CD4-positive, alpha-beta T cell treated with Interleukin-15 for 1 hour (primary cell): ENCODE results near the gene GOLGA6A.
"Not testable (repeated sequence)": the region's sequence is repeated elsewhere in the genome, so short reads cannot be mapped to it uniquely, and the experiment has no call there.

ENCODE experiments used
- DNase-seq: peaks from one replicate; pipeline ENCODE4 v3.0.0-alpha.2; 2020

GOLGA6A gene

DNA sequence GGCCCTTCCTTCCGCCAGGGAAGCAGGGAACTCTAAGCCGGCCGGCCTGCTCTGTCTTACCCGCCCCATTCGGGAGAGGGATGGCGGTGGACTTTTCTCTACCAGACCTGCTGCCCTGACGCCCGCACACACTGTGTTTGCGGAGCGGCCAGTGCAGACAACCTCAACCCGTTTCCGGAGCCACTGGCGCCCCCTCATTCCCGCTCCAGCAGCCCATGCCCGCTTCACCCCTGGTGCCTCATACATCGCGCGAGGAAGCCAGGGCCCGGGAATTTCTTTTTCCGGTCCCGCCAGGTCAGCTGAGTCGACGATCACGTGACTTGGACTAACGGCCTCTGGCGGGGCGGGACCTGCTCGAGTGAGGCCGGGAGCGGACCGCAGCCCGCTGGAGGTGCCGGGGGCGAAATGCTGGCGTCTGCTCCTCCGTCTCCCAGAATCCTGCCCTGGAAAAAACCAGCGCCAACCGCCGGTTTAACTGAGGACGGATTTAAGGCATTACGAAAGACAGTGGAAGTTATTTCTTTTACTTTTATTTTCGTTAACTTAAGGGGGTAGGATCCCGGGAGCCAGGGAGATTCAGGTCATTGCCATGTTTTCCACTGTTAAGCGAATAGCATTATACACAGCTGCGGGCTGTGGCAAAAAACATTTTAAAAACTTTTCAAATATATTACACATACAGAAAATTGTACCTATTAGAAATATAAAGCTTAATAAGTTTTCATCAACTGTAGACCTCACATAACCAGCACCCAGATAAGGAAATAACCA, 17.8 kb upstream of the GOLGA6A start:
- DNase-seq, result peak; percentile 71

- not testable (repeated sequence) for DNase-seq
Observed at GRCh38 chr15:74096753-74097474, 14.6 kb upstream of the GOLGA6A start.

- DNase-seq, result not testable (repeated sequence)
Observed at GRCh38 chr15:74095610-74096009, 13.3 kb upstream of the GOLGA6A start.

DNA sequence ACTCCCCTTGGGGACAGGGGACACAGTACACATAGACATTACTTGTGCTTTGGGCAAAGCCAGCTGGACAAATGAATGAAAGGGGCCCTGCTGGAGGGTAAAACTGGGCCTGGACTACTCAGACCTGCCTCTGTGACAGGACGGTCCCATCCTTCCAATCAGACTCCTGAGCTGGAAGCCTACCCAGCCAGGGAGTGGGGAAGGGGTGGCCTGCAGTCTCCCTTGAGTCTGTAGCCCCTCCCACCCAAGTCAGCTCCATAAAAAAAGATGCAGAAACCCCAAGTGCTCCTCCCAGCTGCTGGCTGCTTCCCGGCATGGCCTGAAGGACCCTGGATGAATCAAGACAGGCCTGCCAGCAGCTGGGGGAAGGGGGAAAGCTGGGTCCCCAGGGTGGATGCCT, 12.2 kb upstream of the GOLGA6A start:
- not testable (repeated sequence) for DNase-seq

- DNase-seq, result not testable (repeated sequence)
Observed at GRCh38 chr15:74075781-74076180, 6.6 kb downstream of the GOLGA6A start.

GRCh38 chr15:74072614-74073337, 9.6 kb downstream of the GOLGA6A start:
- DNase-seq, result peak; percentile 26

GRCh38 chr15:74072132-74072531, 10.2 kb downstream of the GOLGA6A start:
- DNase-seq, result not testable (repeated sequence)

- not testable (repeated sequence) for DNase-seq
Observed at GRCh38 chr15:74071645-74072044, 10.7 kb downstream of the GOLGA6A start.

GRCh38 chr15:74065684-74066411, 16.5 kb downstream of the GOLGA6A start:
- peak; percentile 43 for DNase-seq

- not testable (repeated sequence) for DNase-seq
Observed at GRCh38 chr15:74064822-74065221, 17.5 kb downstream of the GOLGA6A start.

GRCh38 chr15:74064183-74064582, 18.2 kb downstream of the GOLGA6A start:
- DNase-seq, result not testable (repeated sequence)

DNA sequence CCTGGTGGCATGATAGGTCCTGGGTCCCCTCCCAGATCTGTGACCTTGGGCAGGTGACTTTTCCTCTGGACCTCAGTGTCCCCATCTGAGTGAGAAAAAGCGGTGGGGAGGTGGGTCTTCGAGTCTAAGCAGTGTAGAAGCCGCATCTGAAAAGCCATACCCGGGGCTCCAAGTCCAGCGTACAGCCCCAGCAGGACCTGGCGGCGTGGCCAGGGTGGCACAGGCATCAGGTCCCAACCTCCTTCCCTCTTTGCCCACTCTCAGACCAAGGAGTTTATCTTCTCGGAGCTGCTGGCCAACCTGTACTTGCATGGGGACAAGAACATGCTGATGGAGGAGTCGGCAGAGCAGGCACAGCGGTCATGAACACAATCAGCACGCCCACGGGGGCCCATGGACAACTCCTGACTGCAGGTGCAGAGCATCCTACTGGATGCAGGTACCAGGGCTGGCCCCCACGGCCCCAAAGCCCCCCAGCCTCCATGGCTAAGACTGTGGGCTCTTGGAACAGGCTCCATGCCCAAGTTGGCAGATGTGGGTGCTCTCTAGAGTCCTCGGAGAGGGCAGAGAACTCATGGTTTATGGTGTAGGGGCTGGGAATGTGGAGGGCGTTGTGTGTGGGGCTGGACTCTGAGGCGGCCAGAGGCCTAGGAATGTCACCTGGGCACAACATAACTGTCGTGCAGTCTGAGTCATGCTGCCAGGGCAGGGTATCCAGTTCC, 18.8 kb downstream of the GOLGA6A start:
- not testable (repeated sequence) for DNase-seq

GRCh38 chr15:74062671-74063070, 19.7 kb downstream of the GOLGA6A start:
- no peak for DNase-seq

- peak; percentile 9 for DNase-seq
Observed at GRCh38 chr15:74062236-74062635, 20.1 kb downstream of the GOLGA6A start.

DNA sequence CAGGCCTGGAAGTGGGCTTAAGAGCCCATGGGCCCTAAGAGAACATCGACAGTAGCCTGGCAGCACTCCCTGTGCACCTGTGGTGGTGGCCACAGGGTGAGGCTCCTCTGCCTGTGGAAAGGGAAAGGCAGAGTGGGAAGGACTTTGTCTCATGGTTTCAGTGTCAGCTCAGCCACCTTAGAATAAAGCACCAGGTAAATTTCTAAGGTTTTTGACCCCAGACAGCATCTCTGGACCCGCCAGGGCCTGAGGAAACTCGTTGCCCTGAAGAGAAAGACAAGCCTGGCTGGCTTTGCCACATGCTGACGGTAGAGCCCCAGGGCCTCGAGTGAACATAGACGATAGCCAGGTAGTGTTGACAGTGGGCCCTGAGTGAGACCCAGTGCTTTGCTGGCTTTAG, 22.1 kb downstream of the GOLGA6A start:
- DNase-seq, result no peak

GRCh38 chr15:74059050-74059833, 23.1 kb downstream of the GOLGA6A start:
- not testable (repeated sequence) for DNase-seq

GRCh38 chr15:74056330-74056729, 26.0 kb downstream of the GOLGA6A start:
- DNase-seq, result not testable (repeated sequence)

DNA sequence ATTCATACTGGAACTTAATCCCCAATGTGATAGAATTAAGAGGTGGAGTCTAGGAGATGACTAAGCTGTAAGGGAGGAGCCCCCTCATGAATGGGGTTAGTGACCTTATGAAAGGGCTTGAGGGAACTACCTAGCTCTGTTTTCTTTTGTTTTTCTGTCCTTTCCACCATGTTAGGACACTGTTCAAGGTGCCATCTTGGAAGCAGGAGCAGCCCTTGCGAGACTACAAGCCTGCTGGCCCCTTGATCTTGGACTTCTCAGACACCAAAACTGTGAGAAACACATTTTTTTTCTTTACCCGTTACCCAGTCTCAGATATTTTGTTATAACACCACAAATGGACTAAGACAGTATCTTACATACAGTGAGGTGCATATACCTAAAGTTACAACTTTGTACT, 26.5 kb downstream of the GOLGA6A start:
- DNase-seq, result no peak

- DNase-seq, result peak; percentile 59
Observed at GRCh38 chr15:74053941-74054529, 28.3 kb downstream of the GOLGA6A start.

GRCh38 chr15:74053517-74053916, 28.8 kb downstream of the GOLGA6A start:
- DNase-seq, result no peak
